NT2/D1 (cell line): ENCODE results near the gene TRPV5.

Experiments used
- SUZ12 ChIP-seq: IDR thresholded peaks from 2 replicates; pipeline ENCODE4 v1.6.1; 2011; ENCODE audit not compliant: insufficient read length, insufficient read depth; ENCODE audit errors: extremely low read depth
- YY1 ChIP-seq: IDR thresholded peaks from 2 replicates; pipeline ENCODE4 v1.6.1; 2011; ENCODE audit not compliant: insufficient read length, insufficient read depth

GRCh38 chr7:142880876-142881505 is 52.6 kb downstream of the TRPV5 start:
- no peak for TF ChIP-seq SUZ12
- TF ChIP-seq YY1 = no peak
